Nephron (organoid): Measurements from ENCODE around the gene ELL.
A peak's percentile ranks its signal among the peaks of the same experiment; 100 is the strongest.

Source experiments
- H3K27ac Mint-ChIP-seq, 3 experiments: 2 replicates each; pipeline ENCODE4 v1.8.0; 2020; ENCODE audit warnings: mixed read lengths in 3 of 3, mild to moderate bottlenecking in 2 of 3, moderate library complexity in 1 of 3
- H3K27me3 Mint-ChIP-seq: 2 replicates; pipeline ENCODE4 v1.8.0; 2021; ENCODE audit warnings: low read depth, mild to moderate bottlenecking, moderate library complexity, mixed read lengths
- H3K36me3 Mint-ChIP-seq: 2 replicates; pipeline ENCODE4 v1.8.0; 2020; ENCODE audit warnings: low read depth, mixed read lengths
- H3K4me1 Mint-ChIP-seq: 2 replicates; pipeline ENCODE4 v1.8.0; 2020; ENCODE audit warnings: mixed read lengths
- H3K4me3 Mint-ChIP-seq, 3 experiments: 2 replicates each; pipeline ENCODE4 v1.8.0; 2020; ENCODE audit warnings: mild to moderate bottlenecking in 3 of 3, mixed read lengths in 3 of 3, moderate library complexity in 2 of 3
- H3K9me3 Mint-ChIP-seq: 2 replicates; pipeline ENCODE4 v1.8.0; 2020; ENCODE audit warnings: mixed read lengths
- CTCF ChIP-seq, 3 experiments: fragments of 200-600 bp; sonication (generic); IDR thresholded peaks; one replicate each; pipeline ENCODE4 v1.5.0; 2021; ENCODE audit warnings: antibody characterized with exemption in 3 of 3; ENCODE audit not compliant: unreplicated experiment in 3 of 3

The ELL gene

GRCh38 chr19:18478545-18479311 lies 43.1 kb downstream of the ELL start:
- Mint-ChIP-seq H3K4me3 (no peak overlapping the region), H3K36me3 (peaks cover 13% of the 10 kb centered on the region), H3K27me3 (no peaks in the 10 kb centered on the region), H3K9me3 (no peaks in the 10 kb centered on the region), H3K27ac (peak overlapping the region in 2 of 3 experiments; percentile 59 to 62), H3K4me1 (peaks cover 61% of the 10 kb centered on the region)
- TF ChIP-seq CTCF (IDR thresholded peaks at IDR 0.05; ENCODE audit: unreplicated experiment in 3 of 3): no peak

- Mint-ChIP-seq H3K4me3 (no peak overlapping the region), H3K9me3 (no peaks in the 10 kb centered on the region), H3K36me3 (peaks cover 13% of the 10 kb centered on the region), H3K4me1 (peaks cover 53% of the 10 kb centered on the region), H3K27ac (peak overlapping the region in 2 of 3 experiments; percentile 6 to 15), H3K27me3 (no peaks in the 10 kb centered on the region)
- TF ChIP-seq CTCF (IDR thresholded peaks at IDR 0.05; ENCODE audit: unreplicated experiment in 3 of 3): no peak
Observed at GRCh38 chr19:18477974-18478373, 43.9 kb downstream of the ELL start.

- Mint-ChIP-seq H3K4me1 (peaks cover 51% of the 10 kb centered on the region), H3K9me3 (no peaks in the 10 kb centered on the region), H3K27me3 (no peaks in the 10 kb centered on the region), H3K27ac (peak overlapping the region in 2 of 3 experiments; percentile 6 to 15), H3K36me3 (peaks cover 13% of the 10 kb centered on the region), H3K4me3 (peak overlapping the region in 1 of 3 experiments; percentile 1)
- TF ChIP-seq CTCF (IDR thresholded peaks at IDR 0.05; ENCODE audit: unreplicated experiment in 3 of 3): peak in 1 of 3 experiments; percentile 10
Observed at GRCh38 chr19:18477042-18477779, 44.7 kb downstream of the ELL start.

- Mint-ChIP-seq H3K27me3 (no peaks in the 10 kb centered on the region), H3K4me3 (peak overlapping the region in 1 of 3 experiments; percentile 1), H3K9me3 (no peaks in the 10 kb centered on the region), H3K27ac (peak overlapping the region in 2 of 3 experiments; percentile 6 to 15), H3K4me1 (peaks cover 51% of the 10 kb centered on the region), H3K36me3 (peaks cover 13% of the 10 kb centered on the region)
- no peak for TF ChIP-seq CTCF (IDR thresholded peaks at IDR 0.05; ENCODE audit: unreplicated experiment in 3 of 3)
Observed at GRCh38 chr19:18476507-18477041, 45.3 kb downstream of the ELL start.

- H3K27ac Mint-ChIP-seq: peak overlapping the region in 2 of 3 experiments; percentile 11 to 32
- TF ChIP-seq CTCF (IDR thresholded peaks at IDR 0.05; ENCODE audit: unreplicated experiment in 3 of 3): no peak
- no peak overlapping the region for H3K4me3 Mint-ChIP-seq
- no peaks in the 10 kb centered on the region for H3K9me3 Mint-ChIP-seq
- peaks cover 44% of the 10 kb centered on the region for H3K4me1 Mint-ChIP-seq
- H3K36me3 Mint-ChIP-seq: peaks cover 13% of the 10 kb centered on the region
- H3K27me3 Mint-ChIP-seq: no peaks in the 10 kb centered on the region
Observed at GRCh38 chr19:18475762-18476331, 46.0 kb downstream of the ELL start.
